ENCODE results near the gene SH2B2. TPM values are rescaled to one million over a fixed set of nuclear protein-coding genes. Genes with fewer than 3 reads are reported as not detected.
"Not testable (repeated sequence)": the region's sequence is repeated elsewhere in the genome, so short reads cannot be mapped to it uniquely, and the experiment has no call there.

The SH2B2 gene
- total RNA-seq, 4 donors from 2014 or later, result 3.3 to 7.5 (median 3.7) TPM

- no peak for TF ChIP-seq CTCF (IDR thresholded peaks at IDR 0.05; ENCODE audit: low read depth)
These were observed 34.9 kb downstream of the SH2B2 start for GRCh38 chr7:102321351-102322201.

- TF ChIP-seq CTCF (IDR thresholded peaks at IDR 0.05; ENCODE audit: low read depth), result no peak
These were observed 35.6 kb downstream of the SH2B2 start for GRCh38 chr7:102322202-102322715.

- no peak for TF ChIP-seq CTCF (IDR thresholded peaks at IDR 0.05; ENCODE audit: low read depth)
These were observed 37.2 kb downstream of the SH2B2 start for GRCh38 chr7:102323914-102324195.

GRCh38 chr7:102326157-102326889 lies 39.7 kb downstream of the SH2B2 start:
- no peak for TF ChIP-seq CTCF (IDR thresholded peaks at IDR 0.05; ENCODE audit: low read depth)

- not testable (repeated sequence) for TF ChIP-seq CTCF (IDR thresholded peaks at IDR 0.05; ENCODE audit: low read depth)
These were observed 69.7 kb downstream of the SH2B2 start, which contains the start of gene SPDYE6 for GRCh38 chr7:102356344-102356743. SPDYE6 (minus strand) TSS chr7:102356444; CDS start chr7:102356023, 421 bp downstream.

Small RNA genes lying within 50 kb of the gene (small RNA-seq; reads per million reads assigned to genes)
- gene AC005088.1 (not detected), gene MIR4285 (not detected), gene RF00019 (0.49 reads per million)

Other genes with a start within 250 kb of the SH2B2 start
- gene SPDYE6, start 69.6 kb downstream of the SH2B2 start, total RNA-seq, result not detected
- 10 to 100 TPM; 14.3 to 39.7 (median 21.9) TPM for gene PRKRIP1, start 109.5 kb downstream of the SH2B2 start, total RNA-seq
- gene ORAI2, start 146.7 kb downstream of the SH2B2 start, total RNA-seq, result 10 to 100 TPM in 1 of 4 donors, 1 to 10 TPM in 3; 2.0 to 26.0 (median 6.4) TPM
- 10 to 100 TPM; 11.5 to 16.0 (median 13.2) TPM for gene ALKBH4, start 178.0 kb downstream of the SH2B2 start, total RNA-seq
- gene LRWD1, start 178.1 kb downstream of the SH2B2 start, total RNA-seq, result 1 to 10 TPM; 7.0 to 9.2 (median 8.1) TPM
- 10 to 100 TPM; 11.7 to 25.8 (median 18.0) TPM for gene POLR2J, start 192.1 kb downstream of the SH2B2 start, total RNA-seq
- gene RASA4B, start 230.9 kb downstream of the SH2B2 start, total RNA-seq, result 10 to 100 TPM in 1 of 4 donors, 1 to 10 TPM in 3; 4.9 to 12.6 (median 9.0) TPM

Measured in subcutaneous adipose tissue (tissue), 4 donors.